ENCODE data around the gene TMEM258.

The TMEM258 gene

DNA sequence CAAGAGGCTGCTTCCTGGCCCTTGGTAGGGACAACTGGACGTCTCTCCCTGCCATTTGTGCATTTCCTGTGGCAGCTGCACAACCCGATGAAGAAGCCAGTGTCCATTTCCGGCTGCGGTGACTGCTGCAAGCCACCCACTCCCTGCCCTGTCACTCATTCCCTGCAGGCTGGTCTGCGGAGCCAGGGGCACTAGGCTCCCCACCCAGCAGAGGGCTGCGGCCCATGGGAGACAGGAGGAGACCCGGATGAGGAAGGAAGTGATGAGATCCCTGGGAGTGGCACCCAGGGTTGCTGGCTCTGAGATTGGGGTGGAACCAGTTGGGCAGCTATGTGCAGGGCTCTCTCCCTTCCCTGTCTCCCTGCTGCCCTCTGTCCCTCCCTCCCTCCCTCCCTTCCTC is 50.0 kb downstream of the TMEM258 start:
- no peak for DNase-seq
- Histone ChIP-seq H3K27ac (ENCODE audit: low read depth, low read length) (no peak overlapping the region), H3K9ac (ENCODE audit: low read length) (no peak overlapping the region), H2BK5ac (ENCODE audit: low read length) (no peak overlapping the region), H3K56ac (ENCODE audit: low read length) (no peak overlapping the region), H4K5ac (ENCODE audit: low read length) (no peak overlapping the region), H3K23ac (ENCODE audit: low read length) (no peak overlapping the region), H3K79me2 (ENCODE audit: control insufficient read depth, insufficient read depth, low read length) (no peaks in the 10 kb centered on the region), H3K4me1 (ENCODE audit: control insufficient read depth, low read depth, low read length) (no peaks in the 10 kb centered on the region), H4K8ac (ENCODE audit: low read depth, low read length) (no peak overlapping the region), H3K18ac (ENCODE audit: low read length) (no peak overlapping the region), H2BK120ac (ENCODE audit: low read depth, low read length) (no peak overlapping the region), H3K4ac (ENCODE audit: low read depth, low read length) (no peak overlapping the region), H3K4me2 (ENCODE audit: low read length) (no peak overlapping the region), H3K4me3 (ENCODE audit: low read length) (no peak overlapping the region), H2AK5ac (ENCODE audit: low read length) (no peak overlapping the region), H2BK15ac (replicated peaks; ENCODE audit: low read depth) (no peak overlapping the region), H3K79me1 (ENCODE audit: low read length) (no peaks in the 10 kb centered on the region), H3K36me3 (ENCODE audit: control insufficient read depth, insufficient read depth, low read length) (no peaks in the 10 kb centered on the region), H3K27me3 (ENCODE audit: insufficient read depth, low read length, poor library complexity) (no peaks in the 10 kb centered on the region)
- no CpG with 5 or more reads among the region's 7 CpGs for WGBS (ENCODE audit: extremely low coverage, insufficient coverage, low lambda C conversion rate)

DNA sequence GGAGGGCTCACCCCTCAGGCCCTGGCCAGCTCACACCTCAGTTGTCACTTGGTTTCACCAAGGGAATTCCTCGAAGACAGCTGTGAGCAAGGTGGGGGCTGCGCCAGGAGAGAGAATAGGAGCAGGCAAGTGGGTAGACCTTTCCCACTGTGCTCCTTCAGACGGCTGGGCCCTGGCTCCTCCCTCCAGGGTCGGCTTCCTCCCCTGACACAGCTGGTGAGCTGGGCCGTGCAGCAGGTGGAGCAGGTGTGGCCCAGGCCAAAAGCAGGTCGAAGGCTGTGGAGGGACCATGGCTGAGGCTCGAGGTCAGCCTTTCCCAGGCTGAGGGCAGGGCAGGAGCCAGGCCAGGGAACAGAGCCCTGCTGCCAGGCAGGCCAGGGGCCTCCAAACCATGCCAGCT is 52.4 kb downstream of the TMEM258 start:
- Histone ChIP-seq H2AK5ac (ENCODE audit: low read length) (no peak overlapping the region), H3K27ac (ENCODE audit: low read depth, low read length) (no peak overlapping the region), H3K4me2 (ENCODE audit: low read length) (no peak overlapping the region), H4K8ac (ENCODE audit: low read depth, low read length) (no peak overlapping the region), H3K9ac (ENCODE audit: low read length) (no peak overlapping the region), H2BK5ac (ENCODE audit: low read length) (no peak overlapping the region), H4K5ac (ENCODE audit: low read length) (no peak overlapping the region), H3K4ac (ENCODE audit: low read depth, low read length) (no peak overlapping the region), H2BK120ac (ENCODE audit: low read depth, low read length) (no peak overlapping the region), H3K4me1 (ENCODE audit: control insufficient read depth, low read depth, low read length) (no peaks in the 10 kb centered on the region), H3K79me2 (ENCODE audit: control insufficient read depth, insufficient read depth, low read length) (no peaks in the 10 kb centered on the region), H2BK15ac (replicated peaks; ENCODE audit: low read depth) (no peak overlapping the region), H3K4me3 (ENCODE audit: low read length) (no peak overlapping the region), H3K23ac (ENCODE audit: low read length) (no peak overlapping the region), H3K18ac (ENCODE audit: low read length) (no peak overlapping the region), H3K27me3 (ENCODE audit: insufficient read depth, low read length, poor library complexity) (no peaks in the 10 kb centered on the region), H3K79me1 (ENCODE audit: low read length) (no peaks in the 10 kb centered on the region), H3K36me3 (ENCODE audit: control insufficient read depth, insufficient read depth, low read length) (no peaks in the 10 kb centered on the region), H3K56ac (ENCODE audit: low read length) (no peak overlapping the region)
- DNase-seq, result no peak
- WGBS (ENCODE audit: extremely low coverage, insufficient coverage, low lambda C conversion rate), result no CpG with 5 or more reads among the region's 7 CpGs

DNA sequence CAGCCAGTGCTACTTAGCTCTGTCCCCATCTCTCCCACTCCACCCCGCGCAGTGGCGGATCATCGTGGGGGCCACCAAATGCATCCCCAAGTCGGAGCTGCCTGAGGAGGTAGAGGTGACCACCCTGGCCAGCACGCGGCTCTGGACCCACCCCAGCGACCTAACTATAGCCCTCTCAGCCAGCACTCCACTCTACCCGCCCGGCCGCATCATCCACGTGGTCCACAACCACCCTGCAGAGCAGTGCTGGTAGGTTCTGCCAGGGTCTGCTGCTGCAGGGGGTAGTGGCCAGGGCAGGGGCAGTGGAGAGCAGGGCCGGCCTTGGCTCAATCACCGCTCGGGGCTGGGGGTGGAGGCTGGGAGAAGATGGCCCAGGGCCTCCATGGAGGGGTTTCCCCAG is 53.0 kb downstream of the TMEM258 start:
- H2BK5ac ChIP-seq (ENCODE audit: low read length), result no peak overlapping the region

More for the DNA sequence above, 53.0 kb downstream of the TMEM258 start:
- no peak overlapping the region for H3K9ac ChIP-seq (ENCODE audit: low read length)
- H3K27me3 ChIP-seq (ENCODE audit: insufficient read depth, low read length, poor library complexity), result no peaks in the 10 kb centered on the region
- DNase-seq, result no peak
- no peak overlapping the region for H3K4ac ChIP-seq (ENCODE audit: low read depth, low read length)
- no peaks in the 10 kb centered on the region for H3K79me2 ChIP-seq (ENCODE audit: control insufficient read depth, insufficient read depth, low read length)
- no peak overlapping the region for H2BK120ac ChIP-seq (ENCODE audit: low read depth, low read length)
- H3K4me2 ChIP-seq (ENCODE audit: low read length), result no peak overlapping the region
- no peak overlapping the region for H4K8ac ChIP-seq (ENCODE audit: low read depth, low read length)
- no peak overlapping the region for H3K27ac ChIP-seq (ENCODE audit: low read depth, low read length)
- H4K5ac ChIP-seq (ENCODE audit: low read length), result no peak overlapping the region
- H3K56ac ChIP-seq (ENCODE audit: low read length), result no peak overlapping the region
- no peak overlapping the region for H3K23ac ChIP-seq (ENCODE audit: low read length)
- no peaks in the 10 kb centered on the region for H3K79me1 ChIP-seq (ENCODE audit: low read length)
- no peak overlapping the region for H2AK5ac ChIP-seq (ENCODE audit: low read length)
- no peaks in the 10 kb centered on the region for H3K4me1 ChIP-seq (ENCODE audit: control insufficient read depth, low read depth, low read length)
- WGBS (ENCODE audit: extremely low coverage, insufficient coverage, low lambda C conversion rate), result no CpG with 5 or more reads among the region's 15 CpGs
- H3K4me3 ChIP-seq (ENCODE audit: low read length), result no peak overlapping the region
- H3K36me3 ChIP-seq (ENCODE audit: control insufficient read depth, insufficient read depth, low read length), result no peaks in the 10 kb centered on the region
- H3K18ac ChIP-seq (ENCODE audit: low read length), result no peak overlapping the region
- H2BK15ac ChIP-seq (replicated peaks; ENCODE audit: low read depth), result no peak overlapping the region
